ENCODE measurements around the gene TXNIP.

TXNIP gene

GRCh38 chr1:145965119-145965744 is 31.1 kb downstream of the TXNIP start:
- in situ Hi-C loops (cut with MboI; ENCODE audit: low sequenced_read_pairs), result loop anchor here (10.0 kb wide), 1 partner anchor 110 kb away; the partner anchor contains the start of gene PIAS3

- in situ Hi-C loops (cut with MboI; ENCODE audit: low sequenced_read_pairs), result loop anchor here (10.0 kb wide), 1 partner anchor 110 kb away; the partner anchor contains the start of gene PIAS3
Observed at GRCh38 chr1:145964328-145965118, 31.9 kb downstream of the TXNIP start, which contains the start of the genes ANKRD34A and POLR3GL. ANKRD34A (minus strand) TSS chr1:145964575; CDS start chr1:145961759, 2,816 bp downstream. POLR3GL (plus strand) TSS chr1:145964690; CDS start chr1:145974866, 10,176 bp downstream.

- in situ Hi-C loops (cut with MboI; ENCODE audit: low sequenced_read_pairs), result loop anchor here (10.0 kb wide), 1 partner anchor 109 kb away; the partner anchor contains the start of gene PIAS3
Observed at GRCh38 chr1:145963265-145964019, 32.9 kb downstream of the TXNIP start.

GRCh38 chr1:145962157-145963102 is 33.9 kb downstream of the TXNIP start:
- in situ Hi-C loops (cut with MboI; ENCODE audit: low sequenced_read_pairs), result loop anchor here (10.0 kb wide), 1 partner anchor 108 kb away; the partner anchor contains the start of gene PIAS3

GRCh38 chr1:145961425-145962156 is 34.8 kb downstream of the TXNIP start:
- in situ Hi-C loops (cut with MboI; ENCODE audit: low sequenced_read_pairs), result loop anchor here (10.0 kb wide), 1 partner anchor 107 kb away; the partner anchor contains the start of gene PIAS3

GRCh38 chr1:145961109-145961424 is 35.3 kb downstream of the TXNIP start:
- in situ Hi-C loops (cut with MboI; ENCODE audit: low sequenced_read_pairs), result loop anchor here (10.0 kb wide), 1 partner anchor 106 kb away; the partner anchor contains the start of gene PIAS3

GRCh38 chr1:145960468-145961108 is 35.8 kb downstream of the TXNIP start:
- in situ Hi-C loops (cut with MboI; ENCODE audit: low sequenced_read_pairs), result loop anchor here (10.0 kb wide), 1 partner anchor 106 kb away; the partner anchor contains the start of gene PIAS3

- in situ Hi-C loops (cut with MboI; ENCODE audit: low sequenced_read_pairs), result loop anchor here (10.0 kb wide), 1 partner anchor 105 kb away; the partner anchor contains the start of gene PIAS3
Observed at GRCh38 chr1:145959957-145960467, 36.4 kb downstream of the TXNIP start.

GRCh38 chr1:145959333-145959732 is 37.0 kb downstream of the TXNIP start:
- in situ Hi-C loops (cut with MboI; ENCODE audit: low sequenced_read_pairs), result no loop called here

GRCh38 chr1:145958734-145959133 is 37.6 kb downstream of the TXNIP start:
- in situ Hi-C loops (cut with MboI; ENCODE audit: low sequenced_read_pairs), result no loop called here

GRCh38 chr1:145957443-145958319 is 38.7 kb downstream of the TXNIP start, which contains the start of gene LIX1L:
LIX1L (minus strand) TSS chr1:145958017; CDS start chr1:145957927, 90 bp downstream.
- in situ Hi-C loops (cut with MboI; ENCODE audit: low sequenced_read_pairs), result no loop called here

- in situ Hi-C loops (cut with MboI; ENCODE audit: low sequenced_read_pairs), result no loop called here
Observed at GRCh38 chr1:145956781-145957442, 39.5 kb downstream of the TXNIP start.

GRCh38 chr1:145956361-145956760 is 40.0 kb downstream of the TXNIP start:
- in situ Hi-C loops (cut with MboI; ENCODE audit: low sequenced_read_pairs), result no loop called here

GRCh38 chr1:145955436-145955835 is 40.9 kb downstream of the TXNIP start:
- in situ Hi-C loops (cut with MboI; ENCODE audit: low sequenced_read_pairs), result no loop called here

GRCh38 chr1:145953861-145954260 is 42.5 kb downstream of the TXNIP start:
- in situ Hi-C loops (cut with MboI; ENCODE audit: low sequenced_read_pairs), result no loop called here

- in situ Hi-C loops (cut with MboI; ENCODE audit: low sequenced_read_pairs), result no loop called here
Observed at GRCh38 chr1:145952903-145953302, 43.5 kb downstream of the TXNIP start.

GRCh38 chr1:145951526-145951925 is 44.9 kb downstream of the TXNIP start:
- in situ Hi-C loops (cut with MboI; ENCODE audit: low sequenced_read_pairs), result no loop called here

All from HL-60/S4 (cell line).